HG03378 (cell line): ENCODE results near the gene ZMAT2.
A peak's percentile ranks its signal among the peaks of the same experiment; 100 is the strongest.
"Not testable (repeated sequence)": the region's sequence is repeated elsewhere in the genome, so short reads cannot be mapped to it uniquely, and the experiment has no call there.

Experiments
- ATAC-seq: cut with Tn5 transposase; IDR thresholded peaks from one replicate; pipeline ENCODE4 v1.9.1; 2021; ENCODE audit warnings: mild to moderate bottlenecking, moderate library complexity; ENCODE audit not compliant: unreplicated experiment

The ZMAT2 gene

GRCh38 chr5:140707812-140708211 lies 7.6 kb downstream of the ZMAT2 start:
- no peak for ATAC-seq

- ATAC-seq = not testable (repeated sequence)
These were observed 8.5 kb downstream of the ZMAT2 start for GRCh38 chr5:140708787-140709186.

- peak; percentile 87 for ATAC-seq
These were observed 10.8 kb downstream of the ZMAT2 start for GRCh38 chr5:140710899-140711552.

- ATAC-seq = no peak
These were observed 11.5 kb downstream of the ZMAT2 start for GRCh38 chr5:140711794-140712193.

- ATAC-seq = no peak
These were observed 13.4 kb downstream of the ZMAT2 start for GRCh38 chr5:140713562-140714094.

GRCh38 chr5:140716238-140716637 lies 16.0 kb downstream of the ZMAT2 start:
- not testable (repeated sequence) for ATAC-seq

- ATAC-seq = no peak
These were observed 18.0 kb downstream of the ZMAT2 start for GRCh38 chr5:140718266-140718592.

GRCh38 chr5:140720738-140721137 lies 20.5 kb downstream of the ZMAT2 start:
- not testable (repeated sequence) for ATAC-seq

GRCh38 chr5:140721395-140721794 lies 21.1 kb downstream of the ZMAT2 start:
- ATAC-seq = not testable (repeated sequence)

- peak; percentile 94 for ATAC-seq
These were observed 25.7 kb downstream of the ZMAT2 start for GRCh38 chr5:140725799-140726471.

- no peak for ATAC-seq
These were observed 32.9 kb downstream of the ZMAT2 start for GRCh38 chr5:140733098-140733497.

- ATAC-seq = no peak
These were observed 34.1 kb downstream of the ZMAT2 start for GRCh38 chr5:140734354-140734753.

- ATAC-seq = no peak
These were observed 37.2 kb downstream of the ZMAT2 start for GRCh38 chr5:140737486-140737885.

- no peak for ATAC-seq
These were observed 41.7 kb downstream of the ZMAT2 start for GRCh38 chr5:140741967-140742366.

- no peak for ATAC-seq
These were observed 53.3 kb downstream of the ZMAT2 start for GRCh38 chr5:140753561-140753960.
